Measurements from ENCODE around the gene C1orf210.

Gene C1orf210

GRCh38 chr1:43246466-43247213 is 38.7 kb downstream of the C1orf210 start:
- no peak for DNase-seq

GRCh38 chr1:43243299-43243698 is 42.1 kb downstream of the C1orf210 start:
- DNase-seq: no peak

GRCh38 chr1:43241413-43241836 is 44.0 kb downstream of the C1orf210 start:
- no peak for DNase-seq

GRCh38 chr1:43239484-43239883 is 45.9 kb downstream of the C1orf210 start:
- DNase-seq: no peak

GRCh38 chr1:43238991-43239469 is 46.4 kb downstream of the C1orf210 start:
- DNase-seq: no peak

- DNase-seq: peak; percentile 51
Observed at GRCh38 chr1:43238085-43238484, 47.3 kb downstream of the C1orf210 start.

GRCh38 chr1:43237121-43237520 is 48.3 kb downstream of the C1orf210 start:
- no peak for DNase-seq

- no peak for DNase-seq
Observed at GRCh38 chr1:43235451-43236121, 49.8 kb downstream of the C1orf210 start.

- no peak for DNase-seq
Observed at GRCh38 chr1:43235040-43235439, 50.3 kb downstream of the C1orf210 start.

- DNase-seq: no peak
Observed at GRCh38 chr1:43234267-43234666, 51.1 kb downstream of the C1orf210 start.

- DNase-seq: no peak
Observed at GRCh38 chr1:43233631-43234030, 51.8 kb downstream of the C1orf210 start.

GRCh38 chr1:43232482-43232881 is 52.9 kb downstream of the C1orf210 start:
- DNase-seq: no peak

GRCh38 chr1:43232074-43232473 is 53.3 kb downstream of the C1orf210 start:
- DNase-seq: no peak

All from DMS79 treated with DMSO at 0.1 percent for 48 hours (cell line).